Parathyroid adenoma (tissue), 2 donors: ENCODE measurements around the gene GBGT1.

Experiments
- H2AFZ ChIP-seq: fragments of 300-600 bp; sonication (generic); one replicate; pipeline ENCODE4 v1.7.0; 2017; ENCODE audit warnings: antibody characterized with exemption, mild to moderate bottlenecking
- H3K27ac ChIP-seq: fragments of 300-600 bp; sonication (generic); one replicate; pipeline ENCODE4 v1.7.0; 2017
- H3K27me3 ChIP-seq: fragments of 300-600 bp; sonication (generic); one replicate; pipeline ENCODE4 v1.7.0; 2017; ENCODE audit warnings: low read length; ENCODE audit not compliant: control insufficient read depth, insufficient read depth
- H3K36me3 ChIP-seq: fragments of 300-600 bp; sonication (generic); one replicate; pipeline ENCODE4 v1.7.0; 2017; ENCODE audit warnings: low read length; ENCODE audit not compliant: control insufficient read depth, insufficient read depth
- H3K4me1 ChIP-seq: fragments of 300-600 bp; sonication (generic); one replicate; pipeline ENCODE4 v1.7.0; 2017; ENCODE audit warnings: control low read depth
- H3K4me2 ChIP-seq: fragments of 300-600 bp; sonication (generic); one replicate; pipeline ENCODE4 v1.7.0; 2017; ENCODE audit warnings: low read length
- H3K4me3 ChIP-seq: fragments of 300-600 bp; sonication (generic); one replicate; pipeline ENCODE4 v1.7.0; 2017; ENCODE audit warnings: low read depth, low read length
- H3K79me2 ChIP-seq: fragments of 300-600 bp; sonication (generic); one replicate; pipeline ENCODE4 v1.7.0; 2017; ENCODE audit warnings: control low read depth
- H3K9ac ChIP-seq: fragments of 300-600 bp; sonication (generic); one replicate; pipeline ENCODE4 v1.7.0; 2017; ENCODE audit warnings: mild to moderate bottlenecking
- H3K9me3 ChIP-seq: fragments of 300-600 bp; sonication (generic); one replicate; pipeline ENCODE4 v1.7.0; 2017; ENCODE audit warnings: low read length; ENCODE audit not compliant: control insufficient read depth
- TF ChIP-seq, protein P1 (sequence below): fragments of 300-600 bp; sonication (generic); IDR thresholded peaks from one replicate; pipeline ENCODE4 v1.7.0; 2017; ENCODE audit warnings: antibody characterized with exemption, mild to moderate bottlenecking
- donor health status: primary hyperparathyroidism.

Gene GBGT1

DNA sequence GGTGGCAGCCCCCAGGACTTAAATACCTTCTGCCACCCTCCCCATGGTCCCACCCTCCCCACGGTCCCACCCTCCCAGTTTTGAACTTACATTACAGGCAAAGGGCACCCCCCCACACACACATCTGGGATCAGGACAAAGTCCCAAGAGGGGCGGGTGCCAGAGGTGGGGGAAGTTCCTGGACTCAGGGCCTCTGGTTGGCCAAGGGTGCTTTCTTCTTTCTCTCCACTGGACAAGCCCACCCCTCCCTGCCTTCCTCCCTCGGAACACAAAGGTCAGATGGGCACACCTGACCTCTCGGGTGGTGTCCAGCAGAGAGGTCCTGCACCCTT is 23.6 kb downstream of the GBGT1 start:
- Histone ChIP-seq H3K4me2 (no peak overlapping the region), H3K9me3 (no peaks in the 10 kb centered on the region), H3K27me3 (no peaks in the 10 kb centered on the region), H3K9ac (no peak overlapping the region), H3K79me2 (peaks cover 13% of the 10 kb centered on the region), H3K36me3 (no peaks in the 10 kb centered on the region), H3K27ac (no peak overlapping the region), H3K4me3 (no peak overlapping the region), H3K4me1 (peaks cover 11% of the 10 kb centered on the region), H2AFZ (no peak overlapping the region)
- TF ChIP-seq, protein P1, sequence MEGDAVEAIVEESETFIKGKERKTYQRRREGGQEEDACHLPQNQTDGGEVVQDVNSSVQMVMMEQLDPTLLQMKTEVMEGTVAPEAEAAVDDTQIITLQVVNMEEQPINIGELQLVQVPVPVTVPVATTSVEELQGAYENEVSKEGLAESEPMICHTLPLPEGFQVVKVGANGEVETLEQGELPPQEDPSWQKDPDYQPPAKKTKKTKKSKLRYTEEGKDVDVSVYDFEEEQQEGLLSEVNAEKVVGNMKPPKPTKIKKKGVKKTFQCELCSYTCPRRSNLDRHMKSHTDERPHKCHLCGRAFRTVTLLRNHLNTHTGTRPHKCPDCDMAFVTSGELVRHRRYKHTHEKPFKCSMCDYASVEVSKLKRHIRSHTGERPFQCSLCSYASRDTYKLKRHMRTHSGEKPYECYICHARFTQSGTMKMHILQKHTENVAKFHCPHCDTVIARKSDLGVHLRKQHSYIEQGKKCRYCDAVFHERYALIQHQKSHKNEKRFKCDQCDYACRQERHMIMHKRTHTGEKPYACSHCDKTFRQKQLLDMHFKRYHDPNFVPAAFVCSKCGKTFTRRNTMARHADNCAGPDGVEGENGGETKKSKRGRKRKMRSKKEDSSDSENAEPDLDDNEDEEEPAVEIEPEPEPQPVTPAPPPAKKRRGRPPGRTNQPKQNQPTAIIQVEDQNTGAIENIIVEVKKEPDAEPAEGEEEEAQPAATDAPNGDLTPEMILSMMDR: no peak

DNA sequence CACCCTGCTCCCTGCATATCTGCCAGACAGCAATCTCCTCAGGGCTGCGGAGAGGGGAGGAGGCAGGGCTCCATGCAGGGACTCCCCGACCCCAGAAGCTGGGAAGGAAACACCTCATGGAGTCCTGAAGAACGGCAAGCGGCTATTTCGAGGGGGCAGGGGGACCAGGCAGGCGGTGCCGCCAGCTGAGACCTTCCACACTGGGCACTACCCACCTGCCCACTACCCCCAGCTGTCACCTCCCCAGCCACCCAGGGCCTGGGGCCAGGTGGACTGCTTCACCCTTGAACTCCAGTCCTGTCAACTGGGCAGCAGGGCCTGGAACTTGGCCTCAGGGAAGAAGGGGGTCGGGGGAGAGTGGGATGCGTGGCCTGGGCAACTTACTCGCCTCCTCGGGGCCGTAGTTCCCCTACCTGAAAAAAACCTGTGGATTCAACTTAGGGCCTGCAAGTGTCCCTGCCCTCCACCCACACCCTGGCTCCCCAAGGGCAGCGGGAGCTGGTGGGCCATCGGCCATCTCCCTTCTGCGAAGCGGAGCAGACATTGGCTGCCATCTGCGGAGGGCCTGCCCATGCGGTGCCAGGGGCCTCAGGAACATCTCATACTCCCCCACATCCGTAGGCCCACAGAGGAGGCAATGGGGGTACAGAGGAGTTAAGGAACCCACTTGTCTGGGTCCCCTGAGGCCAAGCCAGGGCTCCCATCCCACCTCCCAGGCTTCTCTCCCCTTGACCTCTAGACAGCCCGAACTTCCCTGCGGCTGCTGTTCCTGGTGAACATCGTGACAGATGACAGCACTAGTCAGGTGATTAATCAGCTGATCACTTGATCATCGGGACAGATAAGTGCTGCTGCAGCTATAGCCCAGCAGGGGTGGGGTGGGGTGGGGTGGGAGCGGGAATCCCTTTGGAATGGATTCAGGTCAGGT is 24.2 kb downstream of the GBGT1 start:
- peaks cover 14% of the 10 kb centered on the region for H3K4me1 ChIP-seq
- TF ChIP-seq, protein P1: no peak
- H3K79me2 ChIP-seq: peaks cover 10% of the 10 kb centered on the region
- H3K27ac ChIP-seq: no peak overlapping the region
- H3K36me3 ChIP-seq: no peaks in the 10 kb centered on the region
- no peak overlapping the region for H3K4me2 ChIP-seq
- H3K9me3 ChIP-seq: no peaks in the 10 kb centered on the region
- H2AFZ ChIP-seq: no peak overlapping the region
- no peaks in the 10 kb centered on the region for H3K27me3 ChIP-seq
- H3K4me3 ChIP-seq: no peak overlapping the region
- H3K9ac ChIP-seq: no peak overlapping the region

DNA sequence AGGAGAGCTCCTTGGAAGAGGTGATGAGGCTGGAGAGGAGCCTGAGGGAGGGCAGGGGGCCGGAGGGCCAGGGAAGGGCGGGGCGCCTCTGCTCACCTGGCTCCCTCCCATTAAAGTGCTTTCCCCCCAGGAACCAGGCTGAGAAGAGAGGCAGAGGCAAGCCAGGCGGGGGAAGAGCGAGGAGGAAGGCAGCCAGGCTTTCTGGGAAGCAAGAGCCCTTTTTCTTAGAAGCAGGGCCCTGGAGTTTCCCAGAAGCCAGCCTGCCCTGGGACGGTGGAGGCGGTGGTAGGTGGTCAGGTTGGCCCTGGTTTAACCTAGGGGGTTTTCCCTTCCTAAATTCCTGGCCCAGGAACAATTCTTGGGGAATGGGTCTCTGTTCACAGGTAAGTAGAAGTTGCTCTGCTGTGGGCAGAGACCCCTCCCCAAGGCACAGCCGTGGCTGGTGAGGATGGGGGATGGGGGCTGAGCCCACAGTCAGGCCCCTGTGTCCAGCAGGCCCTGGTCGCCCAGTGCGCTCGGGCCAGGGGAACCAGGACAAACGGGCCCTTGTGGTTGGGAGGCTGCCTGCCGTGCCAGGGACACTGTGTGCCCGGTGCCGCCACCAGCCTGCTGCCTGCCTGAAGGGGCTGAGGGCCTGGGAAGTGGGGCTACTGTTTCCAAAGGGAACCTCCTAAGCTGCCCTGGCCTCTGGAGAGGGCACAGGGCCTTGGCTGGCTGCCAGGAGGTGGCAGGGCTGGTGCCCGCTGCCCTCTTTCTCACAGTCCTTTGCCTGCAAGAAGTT is 26.1 kb downstream of the GBGT1 start:
- Histone ChIP-seq H3K79me2 (peaks cover 5% of the 10 kb centered on the region), H3K9ac (no peak overlapping the region), H3K9me3 (no peaks in the 10 kb centered on the region), H3K36me3 (no peaks in the 10 kb centered on the region), H3K4me1 (peaks cover 26% of the 10 kb centered on the region), H3K27me3 (no peaks in the 10 kb centered on the region), H3K4me2 (no peak overlapping the region), H3K4me3 (no peak overlapping the region), H3K27ac (no peak overlapping the region), H2AFZ (no peak overlapping the region)
- TF ChIP-seq, protein P1: no peak

DNA sequence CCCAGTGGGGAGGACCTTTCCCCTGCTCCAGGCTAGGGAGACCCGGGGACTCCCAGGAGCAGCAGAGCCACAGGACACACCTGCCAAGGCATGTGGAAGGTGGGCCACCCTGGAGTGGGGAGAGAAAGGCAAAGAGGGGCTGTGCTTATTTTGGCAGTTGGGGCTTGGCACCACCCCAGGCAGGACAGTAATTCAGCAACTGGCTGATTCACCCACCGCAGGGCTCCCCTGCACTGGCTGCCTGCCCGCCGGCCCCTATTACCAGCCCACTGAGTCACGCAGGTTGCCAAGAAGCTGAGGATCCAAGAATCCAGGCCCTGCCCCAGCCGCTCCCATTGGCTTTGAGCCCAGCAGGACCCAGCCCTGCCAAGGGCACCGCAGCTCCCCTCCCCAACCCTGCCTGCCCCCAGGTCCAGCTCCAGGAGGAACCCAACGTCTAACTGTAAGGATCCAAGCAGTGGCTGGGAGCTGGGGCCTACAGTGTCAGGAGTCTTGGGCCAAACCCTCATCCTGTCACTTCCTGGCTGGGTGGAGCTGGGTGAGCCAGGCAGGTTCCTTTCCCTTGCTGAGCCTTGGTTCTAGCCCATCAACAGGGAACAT is 28.5 kb downstream of the GBGT1 start:
- Histone ChIP-seq H3K27me3 (no peaks in the 10 kb centered on the region), H3K4me2 (no peak overlapping the region), H3K79me2 (no peaks in the 10 kb centered on the region), H3K36me3 (no peaks in the 10 kb centered on the region), H3K27ac (peak overlapping the region; percentile 90), H3K4me3 (no peak overlapping the region), H3K9ac (no peak overlapping the region), H2AFZ (no peak overlapping the region), H3K4me1 (peaks cover 26% of the 10 kb centered on the region), H3K9me3 (no peaks in the 10 kb centered on the region)
- TF ChIP-seq, protein P1: no peak
